Measurements from ENCODE around the gene UHRF1. TPM values are rescaled to one million over a fixed set of nuclear protein-coding genes. Genes with fewer than 3 reads are reported as not detected.
A peak's percentile ranks its signal among the peaks of the same experiment; 100 is the strongest.

The UHRF1 gene
- total RNA-seq, 1 experiment from 2014 or later: 53.6 TPM

DNA sequence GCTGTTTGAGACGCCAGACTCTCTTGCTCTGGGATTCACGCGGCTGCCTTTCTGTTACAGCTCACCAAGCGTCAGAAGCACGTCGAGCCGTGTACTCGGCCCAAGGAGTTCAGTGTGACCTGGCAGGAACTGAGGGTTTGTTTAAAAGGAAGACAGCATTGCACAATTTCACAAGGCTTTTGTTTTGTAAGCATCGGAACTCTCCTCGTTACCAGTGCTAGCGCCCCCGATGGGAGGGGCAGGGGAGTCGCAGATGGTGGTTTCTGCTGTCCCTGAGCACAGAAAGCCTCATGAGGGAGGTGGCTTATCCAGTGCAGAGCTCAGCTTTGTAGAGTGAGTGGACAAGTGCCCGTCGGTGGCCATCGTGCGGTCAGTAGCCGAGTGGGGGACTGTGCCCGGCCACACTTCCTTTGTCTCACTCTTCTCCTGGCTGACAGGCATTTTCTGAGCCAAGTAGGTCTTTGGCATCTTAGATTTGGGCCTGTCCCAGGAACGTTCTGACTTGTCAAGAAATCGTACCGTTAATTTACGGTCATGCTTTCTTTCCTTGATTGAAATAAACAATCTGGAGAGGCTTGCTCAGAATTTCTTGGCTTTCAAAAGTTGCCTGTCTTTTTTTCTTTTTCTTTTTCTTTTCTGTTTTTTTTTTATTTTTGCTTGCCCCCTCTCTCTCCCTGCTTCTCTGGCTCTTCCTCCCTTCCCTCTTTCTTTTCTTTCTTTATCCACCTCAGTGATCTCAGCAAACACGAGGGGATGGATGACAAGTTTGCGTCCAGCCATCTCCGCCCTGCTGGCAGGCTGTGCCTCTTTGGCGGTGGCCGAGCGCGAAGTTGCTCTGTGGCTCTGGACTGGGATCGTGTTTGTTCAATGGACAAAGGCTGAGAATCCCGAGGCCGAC is 67.3 kb downstream of the UHRF1 start:
- ChIA-PET CTCF (no interaction called here), POLR2A (no interaction called here)
- in situ Hi-C loops (cut with HindIII; ENCODE audit: low pct_unique_long_range_greater_than_20kb, low sequenced_read_pairs): no loop called here

DNA sequence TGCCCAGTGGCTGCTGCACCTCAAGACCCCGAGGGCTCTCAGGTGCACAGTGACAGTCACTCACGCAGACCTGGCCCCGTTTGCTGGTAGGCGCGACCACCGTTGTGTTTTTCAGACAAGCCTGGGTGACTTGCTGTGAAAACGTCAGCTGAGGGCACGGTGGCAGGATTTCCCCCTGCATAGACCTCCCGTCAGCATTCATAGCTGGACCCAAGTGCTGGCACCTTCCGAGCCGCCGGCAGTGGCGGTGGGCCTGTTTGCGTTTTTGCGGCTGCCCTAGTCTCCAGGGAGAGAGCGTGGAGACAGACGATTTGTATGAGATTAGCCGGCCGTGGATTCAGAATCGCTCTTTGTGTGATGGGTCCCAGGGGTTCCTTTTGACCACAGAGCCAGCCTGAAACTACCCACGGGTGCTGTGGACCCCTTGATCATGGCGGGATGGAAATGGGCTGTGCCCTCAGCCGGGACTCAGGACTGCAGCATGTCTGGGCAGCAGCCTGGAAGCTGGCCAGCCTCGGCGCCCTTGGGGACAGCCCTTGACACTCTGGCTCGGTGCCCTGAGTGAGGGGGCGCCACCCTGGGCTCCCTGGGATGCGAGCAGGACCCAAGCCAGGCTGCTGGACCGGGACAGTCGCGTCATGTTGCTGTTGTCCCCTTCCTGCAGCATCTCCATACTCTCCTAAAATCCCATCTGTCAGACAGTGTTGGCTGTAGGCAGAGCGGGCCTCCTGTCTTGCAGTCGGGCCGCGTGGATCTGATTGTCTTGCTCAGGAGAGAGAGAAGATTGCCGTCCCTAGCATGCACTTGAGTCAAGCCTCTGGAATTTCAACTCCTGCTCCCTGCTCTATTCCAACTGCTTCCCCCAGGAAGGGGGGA is 68.2 kb downstream of the UHRF1 start:
- H3K27me3 ChIP-seq (ENCODE audit: control insufficient read depth, insufficient read depth, low read length): no peaks in the 10 kb centered on the region
- no peaks in the 10 kb centered on the region for H3K9me3 ChIP-seq (ENCODE audit: control insufficient read depth, insufficient read depth, low read depth, low read length)
- intact Hi-C loops (cut with micrococcal nuclease; ENCODE audit: unreplicated experiment): loop anchor here (10.0 kb wide), 1 partner anchor 57 kb away; no protein-coding TSS in a partner anchor
- no peaks in the 10 kb centered on the region for H3K36me3 ChIP-seq (ENCODE audit: control insufficient read depth, insufficient read depth, low read length)
- no peak overlapping the region for H3K4me3 ChIP-seq (ENCODE audit: low read depth in 2 of 2, low read length in 2 of 2)
- ATAC-seq (peak; percentile 65; the same call in 1 of the 2 replicates), DNase-seq (ENCODE audit: low read depth, low spot score) (no peak)
- peaks cover 21% of the 10 kb centered on the region for H3K4me1 ChIP-seq (ENCODE audit: control insufficient read depth, insufficient read depth, low read length)
- ChIA-PET CTCF (no interaction called here), POLR2A (interaction anchor here (0.7 kb wide), 1 partner anchor 350 kb away, joined by 17 read pairs; no protein-coding TSS in a partner anchor)
- no TSS peak for BruUV-seq (replicated peaks)
- no peak overlapping the region for H3K27ac ChIP-seq (ENCODE audit: low read length)
- in situ Hi-C loops (cut with HindIII; ENCODE audit: low pct_unique_long_range_greater_than_20kb, low sequenced_read_pairs): no loop called here
- TF ChIP-seq, protein P1, sequence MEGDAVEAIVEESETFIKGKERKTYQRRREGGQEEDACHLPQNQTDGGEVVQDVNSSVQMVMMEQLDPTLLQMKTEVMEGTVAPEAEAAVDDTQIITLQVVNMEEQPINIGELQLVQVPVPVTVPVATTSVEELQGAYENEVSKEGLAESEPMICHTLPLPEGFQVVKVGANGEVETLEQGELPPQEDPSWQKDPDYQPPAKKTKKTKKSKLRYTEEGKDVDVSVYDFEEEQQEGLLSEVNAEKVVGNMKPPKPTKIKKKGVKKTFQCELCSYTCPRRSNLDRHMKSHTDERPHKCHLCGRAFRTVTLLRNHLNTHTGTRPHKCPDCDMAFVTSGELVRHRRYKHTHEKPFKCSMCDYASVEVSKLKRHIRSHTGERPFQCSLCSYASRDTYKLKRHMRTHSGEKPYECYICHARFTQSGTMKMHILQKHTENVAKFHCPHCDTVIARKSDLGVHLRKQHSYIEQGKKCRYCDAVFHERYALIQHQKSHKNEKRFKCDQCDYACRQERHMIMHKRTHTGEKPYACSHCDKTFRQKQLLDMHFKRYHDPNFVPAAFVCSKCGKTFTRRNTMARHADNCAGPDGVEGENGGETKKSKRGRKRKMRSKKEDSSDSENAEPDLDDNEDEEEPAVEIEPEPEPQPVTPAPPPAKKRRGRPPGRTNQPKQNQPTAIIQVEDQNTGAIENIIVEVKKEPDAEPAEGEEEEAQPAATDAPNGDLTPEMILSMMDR (IDR thresholded peaks at IDR 0.05): no peak
- TF ChIP-seq, protein P2, sequence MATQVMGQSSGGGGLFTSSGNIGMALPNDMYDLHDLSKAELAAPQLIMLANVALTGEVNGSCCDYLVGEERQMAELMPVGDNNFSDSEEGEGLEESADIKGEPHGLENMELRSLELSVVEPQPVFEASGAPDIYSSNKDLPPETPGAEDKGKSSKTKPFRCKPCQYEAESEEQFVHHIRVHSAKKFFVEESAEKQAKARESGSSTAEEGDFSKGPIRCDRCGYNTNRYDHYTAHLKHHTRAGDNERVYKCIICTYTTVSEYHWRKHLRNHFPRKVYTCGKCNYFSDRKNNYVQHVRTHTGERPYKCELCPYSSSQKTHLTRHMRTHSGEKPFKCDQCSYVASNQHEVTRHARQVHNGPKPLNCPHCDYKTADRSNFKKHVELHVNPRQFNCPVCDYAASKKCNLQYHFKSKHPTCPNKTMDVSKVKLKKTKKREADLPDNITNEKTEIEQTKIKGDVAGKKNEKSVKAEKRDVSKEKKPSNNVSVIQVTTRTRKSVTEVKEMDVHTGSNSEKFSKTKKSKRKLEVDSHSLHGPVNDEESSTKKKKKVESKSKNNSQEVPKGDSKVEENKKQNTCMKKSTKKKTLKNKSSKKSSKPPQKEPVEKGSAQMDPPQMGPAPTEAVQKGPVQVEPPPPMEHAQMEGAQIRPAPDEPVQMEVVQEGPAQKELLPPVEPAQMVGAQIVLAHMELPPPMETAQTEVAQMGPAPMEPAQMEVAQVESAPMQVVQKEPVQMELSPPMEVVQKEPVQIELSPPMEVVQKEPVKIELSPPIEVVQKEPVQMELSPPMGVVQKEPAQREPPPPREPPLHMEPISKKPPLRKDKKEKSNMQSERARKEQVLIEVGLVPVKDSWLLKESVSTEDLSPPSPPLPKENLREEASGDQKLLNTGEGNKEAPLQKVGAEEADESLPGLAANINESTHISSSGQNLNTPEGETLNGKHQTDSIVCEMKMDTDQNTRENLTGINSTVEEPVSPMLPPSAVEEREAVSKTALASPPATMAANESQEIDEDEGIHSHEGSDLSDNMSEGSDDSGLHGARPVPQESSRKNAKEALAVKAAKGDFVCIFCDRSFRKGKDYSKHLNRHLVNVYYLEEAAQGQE (IDR thresholded peaks at IDR 0.05; ENCODE audit: insufficient read depth in 1 of 2, low read depth in 2 of 2, low read length in 1 of 2): no peak
- no peak for TF ChIP-seq POLR2AphosphoS5 (IDR thresholded peaks at IDR 0.05; ENCODE audit: low read depth, low read length)
- no peak for TF ChIP-seq SIN3A (IDR thresholded peaks at IDR 0.05; ENCODE audit: borderline replicate concordance, insufficient read depth, low read depth, low read length)
- no peak for TF ChIP-seq TCF7L2 (IDR thresholded peaks at IDR 0.05; ENCODE audit: low read depth, low read length)

More for the DNA sequence above, 67.3 kb downstream of the UHRF1 start:
- peaks cover 29% of the 10 kb centered on the region for H3K4me1 ChIP-seq (ENCODE audit: control insufficient read depth, insufficient read depth, low read length)
- BruUV-seq (replicated peaks): no TSS peak
- ATAC-seq: no peak
- H3K4me3 ChIP-seq (ENCODE audit: low read depth in 2 of 2, low read length in 2 of 2): no peak overlapping the region
- TF ChIP-seq, protein P1 (IDR thresholded peaks at IDR 0.05): no peak
- TF ChIP-seq POLR2AphosphoS5 (IDR thresholded peaks at IDR 0.05; ENCODE audit: low read depth, low read length) (no peak), SIN3A (IDR thresholded peaks at IDR 0.05; ENCODE audit: borderline replicate concordance, insufficient read depth, low read depth, low read length) (no peak), TCF7L2 (IDR thresholded peaks at IDR 0.05; ENCODE audit: low read depth, low read length) (no peak)
- TF ChIP-seq, protein P2 (IDR thresholded peaks at IDR 0.05; ENCODE audit: insufficient read depth in 1 of 2, low read depth in 2 of 2, low read length in 1 of 2): no peak
- no peaks in the 10 kb centered on the region for H3K36me3 ChIP-seq (ENCODE audit: control insufficient read depth, insufficient read depth, low read length)
- no peak overlapping the region for H3K27ac ChIP-seq (ENCODE audit: low read length)
- intact Hi-C loops (cut with micrococcal nuclease; ENCODE audit: unreplicated experiment): loop anchor here (10.0 kb wide), 1 partner anchor 58 kb away; no protein-coding TSS in a partner anchor
- no peaks in the 10 kb centered on the region for H3K9me3 ChIP-seq (ENCODE audit: control insufficient read depth, insufficient read depth, low read depth, low read length)
- no peak for DNase-seq (ENCODE audit: low read depth, low spot score)
- H3K27me3 ChIP-seq (ENCODE audit: control insufficient read depth, insufficient read depth, low read length): no peaks in the 10 kb centered on the region
